ENCODE measurements around the gene GRIN3B. TPM values are rescaled to one million over a fixed set of nuclear protein-coding genes. Genes with fewer than 3 reads are reported as not detected.

Gene GRIN3B, protein sequence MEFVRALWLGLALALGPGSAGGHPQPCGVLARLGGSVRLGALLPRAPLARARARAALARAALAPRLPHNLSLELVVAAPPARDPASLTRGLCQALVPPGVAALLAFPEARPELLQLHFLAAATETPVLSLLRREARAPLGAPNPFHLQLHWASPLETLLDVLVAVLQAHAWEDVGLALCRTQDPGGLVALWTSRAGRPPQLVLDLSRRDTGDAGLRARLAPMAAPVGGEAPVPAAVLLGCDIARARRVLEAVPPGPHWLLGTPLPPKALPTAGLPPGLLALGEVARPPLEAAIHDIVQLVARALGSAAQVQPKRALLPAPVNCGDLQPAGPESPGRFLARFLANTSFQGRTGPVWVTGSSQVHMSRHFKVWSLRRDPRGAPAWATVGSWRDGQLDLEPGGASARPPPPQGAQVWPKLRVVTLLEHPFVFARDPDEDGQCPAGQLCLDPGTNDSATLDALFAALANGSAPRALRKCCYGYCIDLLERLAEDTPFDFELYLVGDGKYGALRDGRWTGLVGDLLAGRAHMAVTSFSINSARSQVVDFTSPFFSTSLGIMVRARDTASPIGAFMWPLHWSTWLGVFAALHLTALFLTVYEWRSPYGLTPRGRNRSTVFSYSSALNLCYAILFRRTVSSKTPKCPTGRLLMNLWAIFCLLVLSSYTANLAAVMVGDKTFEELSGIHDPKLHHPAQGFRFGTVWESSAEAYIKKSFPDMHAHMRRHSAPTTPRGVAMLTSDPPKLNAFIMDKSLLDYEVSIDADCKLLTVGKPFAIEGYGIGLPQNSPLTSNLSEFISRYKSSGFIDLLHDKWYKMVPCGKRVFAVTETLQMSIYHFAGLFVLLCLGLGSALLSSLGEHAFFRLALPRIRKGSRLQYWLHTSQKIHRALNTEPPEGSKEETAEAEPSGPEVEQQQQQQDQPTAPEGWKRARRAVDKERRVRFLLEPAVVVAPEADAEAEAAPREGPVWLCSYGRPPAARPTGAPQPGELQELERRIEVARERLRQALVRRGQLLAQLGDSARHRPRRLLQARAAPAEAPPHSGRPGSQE
- total RNA-seq = 0.70 and 1.4 TPM in 2 replicates

DNA sequence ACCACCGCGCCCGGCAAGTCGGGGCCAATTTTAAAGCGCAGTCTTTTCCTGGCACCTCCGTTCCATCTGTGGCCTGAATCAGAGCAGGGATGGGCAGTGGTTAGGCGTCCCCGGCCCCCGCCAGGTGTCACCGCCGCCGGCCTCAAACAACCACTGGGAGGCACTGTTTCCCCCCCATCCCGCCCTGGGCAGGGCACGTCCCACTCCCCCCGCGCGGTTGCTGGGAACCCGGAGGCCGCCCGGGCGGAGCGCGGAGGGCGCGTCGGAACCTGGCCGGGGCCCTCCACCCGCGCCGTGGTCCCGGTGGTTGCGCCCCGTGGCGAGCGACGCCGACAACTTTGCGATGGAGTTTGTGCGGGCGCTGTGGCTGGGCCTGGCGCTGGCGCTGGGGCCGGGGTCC, at the start of gene GRIN3B:
Gene GRIN3B (plus strand): TSS at position 325 of the 400 bp plus-strand sequence. CDS start 19 bp downstream, at position 344.

DNA sequence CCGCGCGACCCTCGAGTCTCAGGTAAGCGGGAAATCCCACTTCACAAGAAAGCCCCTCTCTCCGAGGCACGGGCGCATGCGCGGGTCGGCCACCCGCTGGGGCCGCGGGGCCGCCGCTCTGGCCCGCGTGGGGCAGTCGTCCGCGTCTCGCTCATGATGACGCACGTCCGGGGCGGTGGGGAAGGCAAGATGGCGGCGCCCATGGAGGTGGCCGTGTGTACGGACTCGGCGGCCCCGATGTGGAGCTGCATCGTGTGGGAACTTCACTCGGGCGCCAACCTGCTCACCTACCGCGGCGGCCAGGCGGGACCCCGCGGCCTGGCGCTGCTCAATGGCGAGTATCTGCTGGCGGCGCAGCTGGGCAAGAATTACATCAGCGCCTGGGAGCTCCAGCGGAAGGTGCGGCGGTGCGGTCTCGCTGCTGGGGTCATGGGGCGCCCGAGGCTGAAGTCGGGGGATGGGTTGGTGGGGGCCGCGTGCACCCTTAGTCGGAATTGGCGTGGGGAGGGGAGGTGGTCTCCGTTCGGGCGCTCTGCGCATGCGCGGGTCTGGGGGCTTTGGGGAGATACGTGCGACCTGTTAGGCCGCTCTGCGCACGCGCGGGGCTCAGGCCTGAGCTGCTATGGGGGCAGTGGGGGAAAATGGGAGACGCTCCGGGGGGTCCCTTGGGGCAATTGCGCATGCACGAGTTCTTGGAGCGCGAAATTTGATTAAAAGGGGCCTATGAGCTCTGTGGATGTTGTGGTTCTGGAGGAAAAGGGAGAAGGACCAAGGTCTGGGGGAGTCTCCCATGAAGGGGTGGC, 15.9 kb upstream of the GRIN3B start, which contains the start of gene WDR18:
Gene WDR18 (plus strand): TSS at position 181 of the 803 bp plus-strand sequence. CDS start 9 bp downstream, at position 190.

DNA sequence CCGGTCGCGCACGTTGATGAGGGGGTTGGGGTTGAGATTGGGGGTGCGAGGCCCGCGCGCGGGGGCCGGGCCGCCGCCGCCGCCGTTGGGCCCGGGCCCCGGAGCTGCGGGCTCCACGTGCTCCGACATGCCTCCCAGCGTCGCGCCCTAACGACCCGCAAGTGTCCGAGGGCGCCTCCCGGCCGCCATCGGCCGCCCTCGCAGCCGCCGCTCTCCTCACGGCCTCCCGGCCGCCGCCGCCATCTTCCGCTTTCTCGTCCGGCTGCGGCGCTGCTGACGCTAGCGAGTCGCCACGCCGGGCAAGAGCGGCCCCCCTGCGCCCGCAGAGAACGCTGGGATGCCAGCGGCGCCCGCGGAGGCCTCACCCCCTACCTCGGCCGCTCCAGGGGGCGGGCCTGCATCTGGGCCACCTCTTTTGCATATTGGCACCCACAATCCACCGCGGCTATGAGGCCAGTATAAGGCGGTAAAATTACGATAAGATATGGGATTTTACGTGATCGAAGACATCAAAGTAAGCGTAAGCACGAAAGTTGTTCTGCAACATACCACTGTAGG, 20.7 kb downstream of the GRIN3B start, which contains the start of gene TMEM259:
Gene TMEM259 (minus strand): TSS at position 256 of the 558 bp plus-strand sequence. CDS start 127 bp downstream, at position 129.

DNA sequence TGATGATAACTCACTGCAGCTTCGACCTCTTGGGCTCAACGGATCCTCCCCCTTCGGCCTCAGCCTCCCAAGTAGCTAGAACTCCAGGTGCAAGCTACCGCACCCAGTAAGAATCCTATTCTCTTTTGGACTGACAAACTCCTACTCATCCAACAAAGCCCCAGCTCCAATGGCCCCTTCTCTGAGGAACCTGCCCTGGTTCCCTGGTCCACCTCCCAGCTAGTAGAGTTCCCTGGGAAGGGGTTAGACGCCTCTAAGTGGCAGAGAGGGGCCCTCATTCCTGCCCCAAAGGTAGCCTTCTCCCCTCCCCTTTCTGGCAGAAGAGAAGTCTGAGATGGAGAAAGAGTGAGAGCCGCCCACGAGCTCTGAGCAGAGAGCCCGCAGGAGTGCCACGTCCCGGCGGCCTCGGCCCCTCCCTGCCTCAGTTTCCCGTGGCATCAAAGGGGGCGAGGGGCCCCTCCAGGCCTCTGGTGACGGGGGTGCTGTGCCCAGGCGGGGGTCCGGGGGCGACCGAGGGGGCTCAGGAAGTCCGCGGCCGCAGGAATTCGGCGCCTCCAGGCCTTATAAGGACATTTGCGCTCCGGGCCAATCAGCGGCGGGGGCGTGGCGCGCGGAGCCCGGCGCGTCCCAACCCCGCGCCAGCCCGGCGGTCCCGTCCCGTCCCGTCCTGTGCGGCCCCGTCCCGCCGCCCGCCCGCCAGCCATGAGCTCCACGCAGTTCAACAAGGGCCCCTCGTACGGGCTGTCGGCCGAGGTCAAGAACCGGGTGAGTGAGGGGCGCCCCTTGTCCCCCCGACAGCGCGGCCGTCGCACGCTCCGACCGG, 26.0 kb downstream of the GRIN3B start, which contains the start of gene CNN2:
Gene CNN2 (plus strand): TSS at position 649 of the 823 bp plus-strand sequence. CDS start 54 bp downstream, at position 703.

DNA sequence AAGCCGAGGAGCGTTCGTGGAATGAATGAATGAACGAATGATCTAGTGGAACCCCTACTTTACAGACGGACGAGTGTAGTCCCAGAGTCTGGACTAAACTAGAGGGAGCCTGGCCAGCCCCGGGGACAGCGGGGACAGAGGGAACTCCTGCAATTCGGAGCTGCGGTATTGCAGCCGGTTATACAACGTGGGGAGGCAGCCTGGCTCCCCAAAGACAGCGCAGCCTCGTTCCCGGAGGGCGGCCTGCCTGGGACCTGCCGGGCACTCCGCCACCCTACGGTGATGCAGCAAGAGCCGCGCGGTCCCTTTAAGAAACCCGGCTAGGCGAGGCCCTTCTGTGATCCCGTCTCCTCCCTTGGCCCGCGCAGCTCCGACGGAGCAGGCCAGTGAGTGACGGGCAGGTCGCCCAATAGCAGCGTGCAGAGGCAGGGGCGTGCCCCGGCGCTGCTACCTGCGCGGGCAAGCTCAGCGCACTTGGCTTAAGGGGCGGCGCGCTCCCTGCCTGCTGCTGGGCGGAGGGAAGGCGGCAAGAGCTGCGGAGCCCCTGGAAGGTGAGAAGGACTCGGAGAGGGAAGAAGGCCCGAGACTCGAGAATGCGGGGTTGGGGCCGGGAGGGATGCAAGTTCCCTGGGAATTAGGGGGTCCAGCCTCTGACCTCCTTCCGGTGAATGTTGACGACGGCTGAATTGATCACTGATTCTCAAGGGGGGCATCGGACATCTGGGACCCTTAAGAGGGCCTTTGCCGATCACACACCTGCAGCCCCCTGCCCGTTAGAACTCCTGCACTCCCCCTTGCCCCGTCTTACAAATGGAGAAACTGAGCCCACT, 39.6 kb downstream of the GRIN3B start, which contains the start of gene ABCA7:
Gene ABCA7 (plus strand): TSS at position 462 of the 830 bp plus-strand sequence. CDS start 1,255 bp downstream, outside the sequence.

Other genes with a start within 250 kb of the GRIN3B start
- gene MISP, start 249.3 kb upstream of the GRIN3B start, total RNA-seq = not detected in 2 replicates
- 130 and 227 TPM in 2 replicates for gene PTBP1, start 203.0 kb upstream of the GRIN3B start, total RNA-seq
- 0.09 and 1.6 TPM in 2 replicates for gene PLPPR3, start 178.5 kb upstream of the GRIN3B start, total RNA-seq
- gene AZU1, start 172.6 kb upstream of the GRIN3B start, total RNA-seq = not detected in 2 replicates
- 2.0 TPM in 1 of 2 replicates, not detected in the other for gene PRTN3, start 159.4 kb upstream of the GRIN3B start, total RNA-seq
- gene ELANE, start 148.1 kb upstream of the GRIN3B start, total RNA-seq = 3.4 and 8.4 TPM in 2 replicates
- 190 and 206 TPM in 2 replicates for gene CFD, start 140.8 kb upstream of the GRIN3B start, total RNA-seq
- gene MED16, start 107.2 kb upstream of the GRIN3B start, total RNA-seq = 42.2 and 44.2 TPM in 2 replicates
- gene RNU6-9, start 106.9 kb upstream of the GRIN3B start, total RNA-seq = not detected in 2 replicates
- 41.7 and 52.9 TPM in 2 replicates for gene R3HDM4, start 87.2 kb upstream of the GRIN3B start, total RNA-seq
- not detected in 2 replicates for gene KISS1R, start 83.1 kb upstream of the GRIN3B start, total RNA-seq
- gene ARID3A, start 74.4 kb upstream of the GRIN3B start, total RNA-seq = 4.1 and 7.2 TPM in 2 replicates
- gene WDR18, start 16.1 kb upstream of the GRIN3B start, total RNA-seq = 41.4 and 55.8 TPM in 2 replicates
- gene TMEM259, start 20.7 kb downstream of the GRIN3B start, total RNA-seq = 158 and 167 TPM in 2 replicates
- not detected in 2 replicates for gene RNU6-2, start 21.1 kb downstream of the GRIN3B start, total RNA-seq
- gene CNN2, start 26.2 kb downstream of the GRIN3B start, total RNA-seq = 279 and 398 TPM in 2 replicates
- gene ABCA7, start 39.7 kb downstream of the GRIN3B start, total RNA-seq = 3.1 and 3.3 TPM in 2 replicates
- gene ARHGAP45, start 66.7 kb downstream of the GRIN3B start, total RNA-seq = 0.26 and 0.47 TPM in 2 replicates
- 132 and 219 TPM in 2 replicates for gene POLR2E, start 95.0 kb downstream of the GRIN3B start, total RNA-seq
- gene GPX4, start 103.6 kb downstream of the GRIN3B start, total RNA-seq = 700 and 909 TPM in 2 replicates
- gene SBNO2, start 173.8 kb downstream of the GRIN3B start, total RNA-seq = 35.7 and 47.0 TPM in 2 replicates
- 51.6 and 71.1 TPM in 2 replicates for gene STK11, start 205.4 kb downstream of the GRIN3B start, total RNA-seq
- gene CBARP, start 237.6 kb downstream of the GRIN3B start, total RNA-seq = 3.3 and 5.3 TPM in 2 replicates
- 86.9 and 99.1 TPM in 2 replicates for gene ATP5F1D, start 241.3 kb downstream of the GRIN3B start, total RNA-seq
- gene MIDN, start 248.2 kb downstream of the GRIN3B start, total RNA-seq = 30.0 and 35.2 TPM in 2 replicates